ENCODE measurements around the gene CASZ1. TPM values are rescaled to one million over a fixed set of nuclear protein-coding genes. Genes with fewer than 3 reads are reported as not detected.

Gene CASZ1
- total and polyA plus RNA-seq, 5 donors from 2014 or later, result 0.57 to 55.1 (median 1.1) TPM

GRCh38 chr1:10745383-10745782 lies 51.1 kb downstream of the CASZ1 start:
- Histone ChIP-seq H3K4me1 (ENCODE audit: control insufficient read depth, insufficient read depth, low read length, poor library complexity, severe bottlenecking) (no peaks in the 10 kb centered on the region), H3K27me3 (ENCODE audit: control insufficient read depth, insufficient read depth, low read length) (no peaks in the 10 kb centered on the region), H3K4me3 (ENCODE audit: low read depth, low read length) (no peak overlapping the region), H3K9me3 (ENCODE audit: control insufficient read depth in 2 of 2, low read length in 2 of 2) (no peaks in the 10 kb centered on the region), H3K36me3 (ENCODE audit: control insufficient read depth, insufficient read depth, low read length) (no peaks in the 10 kb centered on the region), H3K27ac (ENCODE audit: insufficient read depth, low read length, poor library complexity, severe bottlenecking) (no peak overlapping the region)
- no peaks in the 10 kb centered on the region for H3K4me1 Mint-ChIP-seq
- H3K27me3 Mint-ChIP-seq, result peaks cover 2% of the 10 kb centered on the region
- H3K9me3 Mint-ChIP-seq, result no peaks in the 10 kb centered on the region
- ATAC-seq (ENCODE audit: low read depth in 2 of 2), result no peak
- H3K4me3 Mint-ChIP-seq, result no peak overlapping the region
- no peak for DNase-seq
- H3K27ac Mint-ChIP-seq, result no peak overlapping the region
- H3K36me3 Mint-ChIP-seq, result no peaks in the 10 kb centered on the region

- no peaks in the 10 kb centered on the region for H3K36me3 Mint-ChIP-seq
- no peak overlapping the region for H3K4me3 Mint-ChIP-seq
- Histone ChIP-seq H3K4me3 (ENCODE audit: low read depth, low read length) (no peak overlapping the region), H3K4me1 (ENCODE audit: control insufficient read depth, insufficient read depth, low read length, poor library complexity, severe bottlenecking) (no peaks in the 10 kb centered on the region), H3K27me3 (ENCODE audit: control insufficient read depth, insufficient read depth, low read length) (no peaks in the 10 kb centered on the region), H3K27ac (ENCODE audit: insufficient read depth, low read length, poor library complexity, severe bottlenecking) (no peak overlapping the region), H3K36me3 (ENCODE audit: control insufficient read depth, insufficient read depth, low read length) (no peaks in the 10 kb centered on the region), H3K9me3 (ENCODE audit: control insufficient read depth in 2 of 2, low read length in 2 of 2) (no peaks in the 10 kb centered on the region)
- no peaks in the 10 kb centered on the region for H3K9me3 Mint-ChIP-seq
- ATAC-seq (ENCODE audit: low read depth in 2 of 2), result no peak
- H3K27me3 Mint-ChIP-seq, result peaks cover 5% of the 10 kb centered on the region
- H3K27ac Mint-ChIP-seq, result no peak overlapping the region
- DNase-seq, result no peak
- no peaks in the 10 kb centered on the region for H3K4me1 Mint-ChIP-seq
These were observed 51.7 kb downstream of the CASZ1 start for GRCh38 chr1:10744654-10745238.

- no peak overlapping the region for H3K27ac Mint-ChIP-seq
- no peaks in the 10 kb centered on the region for H3K36me3 ChIP-seq (ENCODE audit: control insufficient read depth, insufficient read depth, low read length)
- H3K9me3 Mint-ChIP-seq, result no peaks in the 10 kb centered on the region
- H3K27ac ChIP-seq (ENCODE audit: insufficient read depth, low read length, poor library complexity, severe bottlenecking), result no peak overlapping the region
- peaks cover 5% of the 10 kb centered on the region for H3K27me3 Mint-ChIP-seq
- no peak overlapping the region for H3K4me3 ChIP-seq (ENCODE audit: low read depth, low read length)
- H3K4me1 ChIP-seq (ENCODE audit: control insufficient read depth, insufficient read depth, low read length, poor library complexity, severe bottlenecking), result no peaks in the 10 kb centered on the region
- no peaks in the 10 kb centered on the region for H3K4me1 Mint-ChIP-seq
- no peaks in the 10 kb centered on the region for H3K36me3 Mint-ChIP-seq
- H3K27me3 ChIP-seq (ENCODE audit: control insufficient read depth, insufficient read depth, low read length), result no peaks in the 10 kb centered on the region
- no peak overlapping the region for H3K4me3 Mint-ChIP-seq
- no peaks in the 10 kb centered on the region for H3K9me3 ChIP-seq (ENCODE audit: control insufficient read depth in 2 of 2, low read length in 2 of 2)
- no peak for DNase-seq
- no peak for ATAC-seq (ENCODE audit: low read depth in 2 of 2)
These were observed 52.4 kb downstream of the CASZ1 start for GRCh38 chr1:10744029-10744428.

GRCh38 chr1:10741696-10742095 lies 54.8 kb downstream of the CASZ1 start:
- ATAC-seq (ENCODE audit: low read depth in 2 of 2) (no peak), DNase-seq (no peak)
- Mint-ChIP-seq H3K36me3 (no peaks in the 10 kb centered on the region), H3K4me1 (no peaks in the 10 kb centered on the region), H3K27me3 (peaks cover 5% of the 10 kb centered on the region), H3K4me3 (no peak overlapping the region), H3K9me3 (no peaks in the 10 kb centered on the region), H3K27ac (no peak overlapping the region)
- Histone ChIP-seq H3K9me3 (ENCODE audit: control insufficient read depth in 2 of 2, low read length in 2 of 2) (no peaks in the 10 kb centered on the region), H3K27me3 (ENCODE audit: control insufficient read depth, insufficient read depth, low read length) (no peaks in the 10 kb centered on the region), H3K36me3 (ENCODE audit: control insufficient read depth, insufficient read depth, low read length) (no peaks in the 10 kb centered on the region), H3K4me3 (ENCODE audit: low read depth, low read length) (no peak overlapping the region), H3K27ac (ENCODE audit: insufficient read depth, low read length, poor library complexity, severe bottlenecking) (no peak overlapping the region), H3K4me1 (ENCODE audit: control insufficient read depth, insufficient read depth, low read length, poor library complexity, severe bottlenecking) (no peaks in the 10 kb centered on the region)

GRCh38 chr1:10740123-10740522 lies 56.3 kb downstream of the CASZ1 start:
- Histone ChIP-seq H3K9me3 (ENCODE audit: control insufficient read depth in 2 of 2, low read length in 2 of 2) (no peaks in the 10 kb centered on the region), H3K4me1 (ENCODE audit: control insufficient read depth, insufficient read depth, low read length, poor library complexity, severe bottlenecking) (no peaks in the 10 kb centered on the region), H3K27ac (ENCODE audit: insufficient read depth, low read length, poor library complexity, severe bottlenecking) (no peak overlapping the region), H3K36me3 (ENCODE audit: control insufficient read depth, insufficient read depth, low read length) (no peaks in the 10 kb centered on the region), H3K4me3 (ENCODE audit: low read depth, low read length) (no peak overlapping the region), H3K27me3 (ENCODE audit: control insufficient read depth, insufficient read depth, low read length) (no peaks in the 10 kb centered on the region)
- Mint-ChIP-seq H3K9me3 (no peaks in the 10 kb centered on the region), H3K27me3 (peaks cover 5% of the 10 kb centered on the region), H3K4me3 (no peak overlapping the region), H3K27ac (no peak overlapping the region), H3K36me3 (no peaks in the 10 kb centered on the region), H3K4me1 (no peaks in the 10 kb centered on the region)
- ATAC-seq (ENCODE audit: low read depth in 2 of 2) (no peak), DNase-seq (no peak)

- no peak overlapping the region for H3K27ac Mint-ChIP-seq
- DNase-seq (no peak), ATAC-seq (ENCODE audit: low read depth in 2 of 2) (no peak)
- no peaks in the 10 kb centered on the region for H3K36me3 ChIP-seq (ENCODE audit: control insufficient read depth, insufficient read depth, low read length)
- H3K27ac ChIP-seq (ENCODE audit: insufficient read depth, low read length, poor library complexity, severe bottlenecking), result no peak overlapping the region
- no peak overlapping the region for H3K4me3 ChIP-seq (ENCODE audit: low read depth, low read length)
- peaks cover 6% of the 10 kb centered on the region for H3K27me3 Mint-ChIP-seq
- no peaks in the 10 kb centered on the region for H3K4me1 ChIP-seq (ENCODE audit: control insufficient read depth, insufficient read depth, low read length, poor library complexity, severe bottlenecking)
- H3K4me1 Mint-ChIP-seq, result no peaks in the 10 kb centered on the region
- H3K36me3 Mint-ChIP-seq, result no peaks in the 10 kb centered on the region
- H3K9me3 Mint-ChIP-seq, result no peaks in the 10 kb centered on the region
- H3K9me3 ChIP-seq (ENCODE audit: control insufficient read depth in 2 of 2, low read length in 2 of 2), result no peaks in the 10 kb centered on the region
- H3K4me3 Mint-ChIP-seq, result no peak overlapping the region
- no peaks in the 10 kb centered on the region for H3K27me3 ChIP-seq (ENCODE audit: control insufficient read depth, insufficient read depth, low read length)
These were observed 56.9 kb downstream of the CASZ1 start for GRCh38 chr1:10739589-10739988.

GRCh38 chr1:10738061-10739058 lies 58.1 kb downstream of the CASZ1 start:
- Mint-ChIP-seq H3K4me3 (no peak overlapping the region), H3K27ac (no peak overlapping the region), H3K9me3 (no peaks in the 10 kb centered on the region), H3K27me3 (peaks cover 11% of the 10 kb centered on the region), H3K4me1 (no peaks in the 10 kb centered on the region), H3K36me3 (no peaks in the 10 kb centered on the region)
- Histone ChIP-seq H3K27me3 (ENCODE audit: control insufficient read depth, insufficient read depth, low read length) (no peaks in the 10 kb centered on the region), H3K4me1 (ENCODE audit: control insufficient read depth, insufficient read depth, low read length, poor library complexity, severe bottlenecking) (no peaks in the 10 kb centered on the region), H3K36me3 (ENCODE audit: control insufficient read depth, insufficient read depth, low read length) (no peaks in the 10 kb centered on the region), H3K27ac (ENCODE audit: insufficient read depth, low read length, poor library complexity, severe bottlenecking) (no peak overlapping the region), H3K4me3 (ENCODE audit: low read depth, low read length) (no peak overlapping the region), H3K9me3 (ENCODE audit: control insufficient read depth in 2 of 2, low read length in 2 of 2) (no peaks in the 10 kb centered on the region)
- DNase-seq (no peak), ATAC-seq (ENCODE audit: low read depth in 2 of 2) (no peak)

- no peak for ATAC-seq (ENCODE audit: low read depth in 2 of 2)
- peaks cover 11% of the 10 kb centered on the region for H3K27me3 Mint-ChIP-seq
- no peaks in the 10 kb centered on the region for H3K36me3 Mint-ChIP-seq
- H3K4me1 ChIP-seq (ENCODE audit: control insufficient read depth, insufficient read depth, low read length, poor library complexity, severe bottlenecking), result no peaks in the 10 kb centered on the region
- no peaks in the 10 kb centered on the region for H3K9me3 Mint-ChIP-seq
- H3K4me3 Mint-ChIP-seq, result no peak overlapping the region
- H3K27ac Mint-ChIP-seq, result no peak overlapping the region
- no peaks in the 10 kb centered on the region for H3K36me3 ChIP-seq (ENCODE audit: control insufficient read depth, insufficient read depth, low read length)
- no peaks in the 10 kb centered on the region for H3K27me3 ChIP-seq (ENCODE audit: control insufficient read depth, insufficient read depth, low read length)
- no peak for DNase-seq
- no peaks in the 10 kb centered on the region for H3K4me1 Mint-ChIP-seq
- no peaks in the 10 kb centered on the region for H3K9me3 ChIP-seq (ENCODE audit: control insufficient read depth in 2 of 2, low read length in 2 of 2)
- no peak overlapping the region for H3K27ac ChIP-seq (ENCODE audit: insufficient read depth, low read length, poor library complexity, severe bottlenecking)
- no peak overlapping the region for H3K4me3 ChIP-seq (ENCODE audit: low read depth, low read length)
These were observed 58.8 kb downstream of the CASZ1 start for GRCh38 chr1:10737651-10738050.

All from CD4-positive, CD25-positive, alpha-beta regulatory T cell (primary cell).